Tibial nerve (tissue), 4 donors: Measurements from ENCODE around the gene MRPS33. TPM values are rescaled to one million over a fixed set of nuclear protein-coding genes. Genes with fewer than 3 reads are reported as not detected.
"Not testable (repeated sequence)": the region's sequence is repeated elsewhere in the genome, so short reads cannot be mapped to it uniquely, and the experiment has no call there.

Source experiments
- DNase-seq, 2 donors: peaks; one replicate each; pipeline ENCODE4 v3.0.0-alpha.2; 2019; ENCODE audit warnings: low spot score in 2 of 2
- H3K27ac ChIP-seq, 4 donors: fragments of 200-600 bp; sonication (generic) in 3 of 4; one replicate each; pipeline ENCODE4 v1.5.1; 2017 to 2019; ENCODE audit warnings: mild to moderate bottlenecking in 1 of 4
- H3K27me3 ChIP-seq, 2 donors: fragments of 200-600 bp; sonication (generic) in 1 of 2; one replicate each; pipeline versions ENCODE4 v1.5.1 to v1.6.0; 2017 to 2019
- H3K36me3 ChIP-seq, 3 donors: fragments of 200-600 bp; sonication (generic); one replicate each; pipeline ENCODE4 v1.5.1; 2018 to 2019
- H3K4me1 ChIP-seq, 4 donors: fragments of 200-600 bp; sonication (generic) in 3 of 4; one replicate each; pipeline ENCODE4 v1.5.1; 2017 to 2019
- H3K4me3 ChIP-seq, 4 donors: fragments of 200-600 bp; sonication (generic) in 3 of 4; one replicate each; pipeline ENCODE4 v1.5.1; 2017 to 2019; ENCODE audit warnings: mild to moderate bottlenecking in 1 of 4, moderate library complexity in 1 of 4
- H3K9me3 ChIP-seq, 4 donors: fragments of 200-600 bp; sonication (generic) in 3 of 4; one replicate each; pipeline ENCODE4 v1.5.1; 2017 to 2019
- CTCF ChIP-seq, 5 experiments: fragments of 200-600 bp in 3 of 5; fragments of 450-650 bp in 2 of 5; sonication (generic) in 3 of 5; IDR thresholded peaks; one replicate each; pipeline ENCODE4 v1.5.1; 2016 to 2019; ENCODE audit warnings: antibody characterized with exemption in 5 of 5, mild to moderate bottlenecking in 3 of 5, moderate library complexity in 2 of 5
- EP300 ChIP-seq, 2 donors: sonication (generic); formaldehyde crosslinking; IDR thresholded peaks; one replicate each; pipeline ENCODE4 v1.6.1; 2017; ENCODE audit warnings: antibody characterized with exemption in 2 of 2, mild to moderate bottlenecking in 1 of 2
- POLR2A ChIP-seq, 2 donors: fragments of 450-650 bp; IDR thresholded peaks; one replicate each; pipeline ENCODE4 v1.6.1; 2017; ENCODE audit warnings: antibody characterized with exemption in 2 of 2, mild to moderate bottlenecking in 2 of 2, moderate library complexity in 2 of 2
- WGBS, 2 donors: methylation state at CpG; one replicate each; pipeline ENCODE4 v1.1.5; 2018; 5-methylcytosine and 5-hydroxymethylcytosine counted together
- small RNA-seq: library from RNA; depleted of rRNA; stranded (forward); fragments of <200 nt; gene quantifications from one replicate; pipeline ENCODE3, GENCODE V24; 2016
- total RNA-seq, 4 donors: library from RNA; depleted of rRNA; stranded (reverse); fragments of >200 nt; gene quantifications; one replicate each; pipeline ENCODE4 v1.1.0, GENCODE V29; 2016

The MRPS33 gene
- total RNA-seq, 4 donors from 2014 or later = 4.2 to 21.8 (median 16.0) TPM

- TF ChIP-seq POLR2A (IDR thresholded peaks at IDR 0.05) (no peak), EP300 (IDR thresholded peaks at IDR 0.05) (no peak), CTCF (IDR thresholded peaks at IDR 0.05) (no peak)
- Histone ChIP-seq H3K36me3 (no peaks in the 10 kb centered on the region), H3K9me3 (peaks cover 0 to 7% (median 0%) of the 10 kb centered on the region in 4 donors), H3K27me3 (no peaks in the 10 kb centered on the region), H3K27ac (no peak overlapping the region), H3K4me1 (no peaks in the 10 kb centered on the region), H3K4me3 (no peak overlapping the region)
- 62 to 63% methylated on average over 5 of the region's 5 CpGs for WGBS, 2 donors
- no peak for DNase-seq
These were observed 48.1 kb downstream of the MRPS33 start for GRCh38 chr7:140966561-140967233.

GRCh38 chr7:140961117-140961516 is 53.6 kb downstream of the MRPS33 start:
- Histone ChIP-seq H3K27me3 (no peaks in the 10 kb centered on the region), H3K9me3 (peaks cover 0 to 22% (median 0%) of the 10 kb centered on the region in 4 donors), H3K4me1 (no peaks in the 10 kb centered on the region), H3K4me3 (no peak overlapping the region), H3K27ac (no peak overlapping the region), H3K36me3 (no peaks in the 10 kb centered on the region)
- no peak for DNase-seq
- no peak for TF ChIP-seq POLR2A (IDR thresholded peaks at IDR 0.05)
- no peak for TF ChIP-seq EP300 (IDR thresholded peaks at IDR 0.05)
- TF ChIP-seq CTCF (IDR thresholded peaks at IDR 0.05) = no peak
- WGBS, 2 donors = 93 to 98% methylated on average over 4 of the region's 4 CpGs

GRCh38 chr7:140956997-140957396 is 57.8 kb downstream of the MRPS33 start:
- not testable (repeated sequence) for H3K27ac ChIP-seq, DNase-seq, H3K36me3 ChIP-seq, H3K4me3 ChIP-seq, H3K27me3 ChIP-seq, H3K4me1 ChIP-seq
- 90 to 96% methylated on average over 10 to 15 of the region's 25 CpGs for WGBS, 2 donors
- H3K9me3 ChIP-seq = peaks cover 0 to 15% (median 0%) of the 10 kb centered on the region in 4 donors

Small RNA genes within 50 kb of the gene (small RNA-seq; reads per million reads assigned to genes)
- not detected for gene RNU4-74P

Other genes with a start within 250 kb of the MRPS33 start
- 10 to 100 TPM; 43.5 to 56.5 (median 49.5) TPM for gene BRAF, start 90.0 kb downstream of the MRPS33 start, total RNA-seq
- under 1 TPM; 0.30 to 0.78 (median 0.53) TPM for gene TMEM178B, start 59.1 kb upstream of the MRPS33 start, total RNA-seq